A549 treated with CpdA at 1 μM for 4 hours (cell line): ENCODE measurements around the gene TNFRSF18. TPM values are rescaled to one million over a fixed set of nuclear protein-coding genes. Genes with fewer than 3 reads are reported as not detected.

Experiments
- total RNA-seq: library from RNA; stranded (reverse); fragments of 200-300 nt; extraction: Qiagen RNA extraction; gene quantifications from 5 replicates; pipeline ENCODE4 v1.2.3, GENCODE V29; 2022; ENCODE audit warnings: low read depth

The TNFRSF18 gene
- total RNA-seq: 0.08 TPM in 1 of 5 replicates, not detected in the others

GRCh38 chr1:1206376-1206965 lies at the start of gene TNFRSF18:
Gene TNFRSF18 (minus strand): TSS chr1:1206592. CDS start chr1:1206571, 21 bp downstream.

GRCh38 chr1:1246577-1247340 lies 40.4 kb upstream of the TNFRSF18 start, which contains the start of gene C1QTNF12:
Gene C1QTNF12 (minus strand): TSS chr1:1246722. CDS start chr1:1246690, 32 bp downstream.

GRCh38 chr1:1232208-1232795 lies 25.9 kb upstream of the TNFRSF18 start, which contains the start of gene B3GALT6:
Gene B3GALT6 (plus strand): TSS chr1:1232237. CDS start chr1:1232279, 42 bp downstream.

GRCh38 chr1:1231400-1232207 lies 25.2 kb upstream of the TNFRSF18 start, which contains the start of gene SDF4:
Gene SDF4 (minus strand): TSS chr1:1232001. CDS start chr1:1228772, 3,229 bp downstream.

GRCh38 chr1:1213345-1214265 lies 7.2 kb upstream of the TNFRSF18 start, which contains the start of gene TNFRSF4:
Gene TNFRSF4 (minus strand): TSS chr1:1214153. CDS start chr1:1214127, 26 bp downstream.

GRCh38 chr1:1173793-1174415 lies 32.5 kb downstream of the TNFRSF18 start, which contains the start of gene TTLL10:
Gene TTLL10 (plus strand): TSS chr1:1173880. CDS start chr1:1179216, 5,336 bp downstream.

Other genes starting within 250 kb of the TNFRSF18 start
- gene NOC2L, start 247.3 kb downstream of the TNFRSF18 start, total RNA-seq: 70.3 to 88.3 TPM (median 84.2 TPM) in 5 replicates
- gene KLHL17, start 246.0 kb downstream of the TNFRSF18 start, total RNA-seq: 11.1 to 20.2 TPM (median 15.1 TPM) in 5 replicates
- 4.9 to 7.8 TPM (median 6.0 TPM) in 5 replicates for gene PLEKHN1, start 240.1 kb downstream of the TNFRSF18 start, total RNA-seq
- 0.07 to 0.24 TPM (median 0.08 TPM) in 3 of 5 replicates, not detected in the others for gene PERM1, start 224.5 kb downstream of the TNFRSF18 start, total RNA-seq
- 23.7 to 67.7 TPM (median 49.6 TPM) in 5 replicates for gene HES4, start 206.5 kb downstream of the TNFRSF18 start, total RNA-seq
- 16.8 to 27.6 TPM (median 24.4 TPM) in 5 replicates for gene ISG15, start 193.1 kb downstream of the TNFRSF18 start, total RNA-seq
- gene AGRN, start 186.5 kb downstream of the TNFRSF18 start, total RNA-seq: 83.1 to 132 TPM (median 111 TPM) in 5 replicates
- gene RNF223, start 132.3 kb downstream of the TNFRSF18 start, total RNA-seq: 0.18 to 0.30 TPM (median 0.30 TPM) in 5 replicates
- 9.8 to 16.1 TPM (median 14.6 TPM) in 5 replicates for gene C1orf159, start 90.5 kb downstream of the TNFRSF18 start, total RNA-seq
- gene TTLL10, start 32.7 kb downstream of the TNFRSF18 start, total RNA-seq: not detected in 5 replicates
- gene TNFRSF4, start 7.6 kb upstream of the TNFRSF18 start, total RNA-seq: 0.07 to 0.23 TPM (median 0.13 TPM) in 4 of 5 replicates, not detected in the other
- gene SDF4, start 25.4 kb upstream of the TNFRSF18 start, total RNA-seq: 104 to 136 TPM (median 131 TPM) in 5 replicates
- gene B3GALT6, start 25.6 kb upstream of the TNFRSF18 start, total RNA-seq: 11.3 to 21.5 TPM (median 20.4 TPM) in 5 replicates
- gene C1QTNF12, start 40.1 kb upstream of the TNFRSF18 start, total RNA-seq: 0.69 to 1.9 TPM (median 1.4 TPM) in 5 replicates
- gene UBE2J2, start 67.3 kb upstream of the TNFRSF18 start, total RNA-seq: 30.6 to 52.7 TPM (median 46.6 TPM) in 5 replicates
- gene SCNN1D, start 73.8 kb upstream of the TNFRSF18 start, total RNA-seq: 0.58 to 1.3 TPM (median 1.2 TPM) in 5 replicates
- gene ACAP3, start 101.3 kb upstream of the TNFRSF18 start, total RNA-seq: 11.4 to 20.0 TPM (median 18.2 TPM) in 5 replicates
- 16.2 to 28.0 TPM (median 24.4 TPM) in 5 replicates for gene PUSL1, start 102.0 kb upstream of the TNFRSF18 start, total RNA-seq
- gene INTS11, start 118.1 kb upstream of the TNFRSF18 start, total RNA-seq: 46.9 to 61.0 TPM (median 57.9 TPM) in 5 replicates
- gene CPTP, start 118.2 kb upstream of the TNFRSF18 start, total RNA-seq: 14.1 to 21.7 TPM (median 20.3 TPM) in 5 replicates
- gene TAS1R3, start 124.7 kb upstream of the TNFRSF18 start, total RNA-seq: 0.04 to 0.28 TPM (median 0.10 TPM) in 5 replicates
- 51.2 to 89.9 TPM (median 81.5 TPM) in 5 replicates for gene DVL1, start 142.8 kb upstream of the TNFRSF18 start, total RNA-seq
- 0.09 to 0.65 TPM (median 0.29 TPM) in 5 replicates for gene MXRA8, start 152.0 kb upstream of the TNFRSF18 start, total RNA-seq
- 107 to 183 TPM (median 168 TPM) in 5 replicates for gene AURKAIP1, start 168.6 kb upstream of the TNFRSF18 start, total RNA-seq
- gene CCNL2, start 192.7 kb upstream of the TNFRSF18 start, total RNA-seq: 47.3 to 61.0 TPM (median 48.3 TPM) in 5 replicates
- 128 to 152 TPM (median 135 TPM) in 5 replicates for gene MRPL20, start 200.7 kb upstream of the TNFRSF18 start, total RNA-seq
- 0.08 to 0.10 TPM (median 0.09 TPM) in 3 of 5 replicates, not detected in the others for gene ANKRD65, start 214.7 kb upstream of the TNFRSF18 start, total RNA-seq
- gene VWA1, start 229.1 kb upstream of the TNFRSF18 start, total RNA-seq: 4.8 to 15.8 TPM (median 14.9 TPM) in 5 replicates
- gene ATAD3C, start 243.1 kb upstream of the TNFRSF18 start, total RNA-seq: not detected in 5 replicates